CD4-positive, alpha-beta T cell treated with Interleukin-6 for 4 hours (primary cell): ENCODE data around the gene SORL1.
A peak's percentile ranks its signal among the peaks of the same experiment; 100 is the strongest.
"Not testable (repeated sequence)": the region's sequence is repeated elsewhere in the genome, so short reads cannot be mapped to it uniquely, and the experiment has no call there.

ENCODE experiments used
- DNase-seq: peaks from one replicate; pipeline ENCODE4 v3.0.0-alpha.2; 2020; ENCODE audit warnings: mixed read lengths

Gene SORL1

DNA sequence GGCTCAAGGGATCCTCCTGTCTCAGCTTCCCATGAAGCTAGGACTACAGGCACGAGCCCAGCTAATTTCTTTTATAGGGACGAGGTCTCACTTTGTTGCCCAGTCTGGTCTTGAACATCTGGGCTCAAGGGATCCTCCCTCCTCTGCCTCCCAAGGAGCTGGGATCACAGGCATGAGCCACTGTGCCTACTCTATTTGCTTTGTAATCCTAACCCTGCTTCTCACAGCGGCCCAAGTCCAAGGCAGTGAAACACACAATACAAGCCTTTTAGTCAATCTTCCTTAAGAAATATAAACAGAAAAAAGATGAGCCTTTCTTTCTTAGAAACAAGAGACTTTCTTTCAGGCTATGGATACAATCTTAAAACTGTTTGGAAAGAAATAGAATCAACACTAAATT, 115.9 kb downstream of the SORL1 start:
- DNase-seq: no peak

- DNase-seq: not testable (repeated sequence)
Observed at GRCh38 chr11:121569332-121570299, 117.5 kb downstream of the SORL1 start.

- no peak for DNase-seq
Observed at GRCh38 chr11:121570453-121570852, 118.3 kb downstream of the SORL1 start.

DNA sequence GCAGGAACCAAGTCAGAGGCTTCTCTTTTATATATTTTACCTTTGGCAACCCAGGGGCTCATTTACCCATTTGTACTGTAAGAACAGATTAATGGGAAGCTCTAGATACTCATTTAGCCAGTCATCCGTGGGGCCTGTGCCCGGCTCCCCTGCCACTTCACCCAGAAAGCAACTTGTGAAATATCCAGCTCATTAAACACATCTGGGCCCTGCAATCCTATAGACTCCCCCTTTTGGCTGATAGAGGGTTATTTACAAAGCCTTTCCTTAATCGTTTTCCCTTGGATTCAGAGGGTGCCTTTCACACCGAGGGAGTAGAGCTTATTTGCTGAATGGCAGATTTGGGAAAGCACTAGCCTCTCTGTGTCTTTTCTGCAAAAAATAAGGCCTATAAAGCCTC, 119.4 kb downstream of the SORL1 start:
- no peak for DNase-seq

GRCh38 chr11:121572571-121573059, 120.5 kb downstream of the SORL1 start:
- no peak for DNase-seq

- no peak for DNase-seq
Observed at GRCh38 chr11:121574801-121575200, 122.7 kb downstream of the SORL1 start.

GRCh38 chr11:121575250-121575962, 123.3 kb downstream of the SORL1 start:
- DNase-seq: no peak

- no peak for DNase-seq
Observed at GRCh38 chr11:121575963-121576290, 123.8 kb downstream of the SORL1 start.

GRCh38 chr11:121576531-121576930, 124.4 kb downstream of the SORL1 start:
- DNase-seq: no peak

GRCh38 chr11:121577106-121577848, 125.2 kb downstream of the SORL1 start:
- DNase-seq: no peak

DNA sequence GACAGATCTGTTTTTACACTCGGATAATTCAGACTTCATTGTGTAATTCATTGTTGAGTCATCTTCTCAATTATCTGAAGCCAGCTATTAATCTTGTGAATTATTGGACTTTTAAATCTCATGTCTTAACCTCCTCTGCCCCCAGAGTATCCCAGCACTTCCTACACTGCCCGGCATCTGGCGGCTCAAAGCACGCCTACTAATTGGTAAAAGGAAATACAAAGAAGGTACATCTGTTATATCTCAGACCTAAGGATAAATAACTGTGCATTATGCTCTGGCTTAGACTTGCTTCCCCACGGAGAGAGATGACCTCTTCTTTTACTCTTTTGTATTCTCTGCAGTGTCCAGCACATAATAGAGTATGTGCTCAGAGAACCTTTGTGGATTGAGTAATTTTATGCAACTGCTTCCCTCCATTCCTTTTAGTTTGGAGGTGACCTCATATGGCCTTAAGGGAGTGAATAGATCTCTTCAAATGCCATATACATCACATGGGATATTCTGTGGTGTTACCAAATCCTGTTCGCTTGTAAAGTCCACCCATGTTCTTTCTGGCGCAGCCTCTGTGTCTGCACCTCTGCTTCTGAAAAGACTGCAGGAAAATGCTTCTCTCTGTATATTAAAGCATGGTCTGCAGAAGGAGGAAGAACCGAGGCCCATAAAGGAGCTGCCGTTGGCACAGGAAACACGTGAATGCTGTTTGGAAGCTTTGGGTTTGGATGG, 126.3 kb downstream of the SORL1 start:
- no peak for DNase-seq

- DNase-seq: no peak
Observed at GRCh38 chr11:121580154-121580553, 128.0 kb downstream of the SORL1 start.

- DNase-seq: no peak
Observed at GRCh38 chr11:121581607-121582006, 129.5 kb downstream of the SORL1 start.

GRCh38 chr11:121582296-121582695, 130.2 kb downstream of the SORL1 start:
- no peak for DNase-seq

DNA sequence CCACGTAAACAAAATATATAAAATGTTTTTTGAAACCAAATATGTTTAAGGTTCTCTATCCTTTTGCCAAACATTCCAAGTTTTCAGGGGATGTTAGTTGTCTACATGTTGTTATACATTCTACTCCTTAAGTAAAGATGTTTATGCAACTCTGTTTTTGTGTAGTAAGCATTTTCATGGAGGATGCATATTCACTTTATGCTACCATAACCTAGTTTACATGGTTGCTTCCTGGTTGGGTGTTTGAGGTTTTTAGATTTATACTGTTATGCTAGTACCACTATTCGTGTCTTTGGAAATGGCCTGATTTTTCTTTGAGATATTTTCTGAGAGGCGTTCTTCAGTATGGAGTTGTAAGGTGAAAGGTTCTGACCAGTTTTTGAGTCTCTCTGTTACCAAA, 131.7 kb downstream of the SORL1 start:
- no peak for DNase-seq

DNA sequence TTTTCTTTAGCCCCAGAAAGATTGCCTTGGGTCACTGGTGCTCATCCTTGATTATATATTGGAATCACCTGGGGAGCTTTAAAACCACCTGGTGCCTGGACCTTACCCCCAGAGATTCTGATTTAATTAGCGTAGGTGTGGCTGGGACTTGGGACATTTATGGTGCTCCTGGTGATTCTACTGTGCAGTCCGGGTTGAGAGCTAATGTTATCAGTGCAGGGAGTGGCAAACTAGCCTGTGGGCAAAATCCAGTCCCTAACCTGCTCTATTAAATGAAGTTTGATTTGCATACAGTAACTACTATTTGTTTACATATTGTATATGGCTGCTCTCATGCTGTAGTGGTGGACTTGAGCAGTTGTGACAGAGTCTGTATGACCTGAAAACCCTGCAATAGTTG, 134.6 kb downstream of the SORL1 start:
- DNase-seq: no peak

- DNase-seq: no peak
Observed at GRCh38 chr11:121587182-121587581, 135.1 kb downstream of the SORL1 start.

GRCh38 chr11:121588747-121589146, 136.6 kb downstream of the SORL1 start:
- DNase-seq: no peak

DNA sequence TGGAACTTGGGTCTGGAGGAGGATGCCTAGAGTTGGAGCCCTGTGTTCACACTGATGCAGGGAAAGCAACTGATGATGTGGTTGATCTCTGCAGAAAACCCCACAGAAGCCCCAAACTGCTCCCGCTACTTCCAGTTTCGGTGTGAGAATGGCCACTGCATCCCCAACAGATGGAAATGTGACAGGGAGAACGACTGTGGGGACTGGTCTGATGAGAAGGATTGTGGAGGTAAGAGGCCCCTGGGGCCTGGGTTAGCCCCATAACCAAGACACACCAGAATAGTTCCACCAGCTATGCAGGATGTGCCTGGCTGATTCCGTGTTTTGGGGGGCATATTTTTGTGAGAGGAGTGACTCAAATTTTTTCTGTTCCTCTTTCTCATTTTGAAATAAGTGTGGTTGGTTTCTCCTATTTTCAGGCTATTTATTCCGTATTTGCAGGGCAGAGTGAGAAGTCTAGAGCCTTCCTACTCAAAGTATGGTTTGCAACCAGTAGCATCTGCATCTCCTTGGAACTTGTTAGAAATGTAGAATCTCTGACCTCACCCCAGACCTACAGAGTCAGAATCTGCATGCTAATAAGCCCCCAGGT, 137.9 kb downstream of the SORL1 start:
- no peak for DNase-seq

GRCh38 chr11:121590772-121591404, 138.8 kb downstream of the SORL1 start:
- DNase-seq: no peak

DNA sequence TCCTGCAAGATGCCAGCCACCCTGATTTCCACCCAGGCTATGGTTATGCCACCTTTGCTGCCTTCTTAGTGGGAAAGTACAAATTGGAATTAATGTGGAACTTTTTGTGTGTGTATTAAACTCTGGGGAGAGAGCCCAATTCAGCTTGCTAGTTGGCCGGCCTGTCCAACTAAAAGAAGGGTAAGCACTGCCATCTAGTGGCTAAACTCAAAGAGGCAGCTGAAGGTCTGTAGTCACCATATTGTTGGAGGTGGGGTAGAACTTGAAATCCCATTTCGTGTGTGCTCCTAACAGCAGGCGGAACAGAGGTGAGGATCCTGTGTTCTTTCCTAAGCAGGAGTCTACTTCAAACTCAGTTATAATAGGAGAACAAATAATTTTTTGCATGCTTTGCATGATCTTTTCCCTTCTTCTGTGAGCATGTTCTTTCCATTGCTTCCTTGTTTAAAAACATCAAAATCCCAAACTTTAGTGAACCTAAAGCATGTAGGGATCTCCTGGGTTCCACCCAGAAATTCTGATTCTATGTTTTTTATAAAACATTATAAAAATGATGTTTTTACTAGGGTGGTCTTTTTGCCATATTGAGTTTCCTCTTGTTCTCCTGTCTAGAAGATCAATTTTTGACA, 139.4 kb downstream of the SORL1 start:
- peak; percentile 74 for DNase-seq
